ENCODE results near the gene TMEM63C.

- no peak for TF ChIP-seq CTCF (IDR thresholded peaks at IDR 0.05; ENCODE audit: insufficient read depth, low read length, poor library complexity, severe bottlenecking)
- TF ChIP-seq EZH2phosphoT487 (conservative IDR thresholded peaks at IDR 0.05; ENCODE audit: low read length): no peak
Measured at GRCh38 chr14:77281852-77282410, 100.3 kb downstream of the TMEM63C start.
